ENCODE results near the gene ATP6V0E1.

- TF ChIP-seq POLR2AphosphoS5 (IDR thresholded peaks at IDR 0.05; ENCODE audit: low read depth, low read length) = no peak
- no peak for TF ChIP-seq CTCF (IDR thresholded peaks at IDR 0.05)
These were observed 27.3 kb upstream of the ATP6V0E1 start for GRCh38 chr5:172956228-172956627.
